Activated naive CD4-positive, alpha-beta T cell treated with Interleukin-2 at 50 U/mL for 16 hours (primary cell): ENCODE data around the gene PRSS50.
"Not testable (repeated sequence)": the region's sequence is repeated elsewhere in the genome, so short reads cannot be mapped to it uniquely, and the experiment has no call there.

Experiments
- DNase-seq: peaks from one replicate; pipeline ENCODE4 v3.0.0-alpha.2; 2020

The PRSS50 gene

GRCh38 chr3:46717447-46718231, at the start of gene PRSS50:
Gene PRSS50, minus strand, starts transcription at chr3:46717869. Its CDS starts 45 bp downstream, at chr3:46717824.
- no peak for DNase-seq

- DNase-seq, result no peak
These were observed 46.5 kb upstream of the PRSS50 start for GRCh38 chr3:46764206-46764605.

GRCh38 chr3:46763178-46763577, 45.5 kb upstream of the PRSS50 start:
- DNase-seq, result no peak

- DNase-seq, result no peak
These were observed 41.8 kb upstream of the PRSS50 start for GRCh38 chr3:46759239-46760167.

GRCh38 chr3:46756642-46757041, 39.0 kb upstream of the PRSS50 start:
- no peak for DNase-seq

- no peak for DNase-seq
These were observed 38.0 kb upstream of the PRSS50 start for GRCh38 chr3:46755646-46756045.

- not testable (repeated sequence) for DNase-seq
These were observed 35.5 kb upstream of the PRSS50 start for GRCh38 chr3:46753127-46753526.

GRCh38 chr3:46750555-46751038, 32.9 kb upstream of the PRSS50 start:
- DNase-seq, result no peak

GRCh38 chr3:46749129-46749528, 31.5 kb upstream of the PRSS50 start:
- no peak for DNase-seq

GRCh38 chr3:46748170-46748569, 30.5 kb upstream of the PRSS50 start:
- DNase-seq, result no peak

- DNase-seq, result no peak
These were observed 29.0 kb upstream of the PRSS50 start for GRCh38 chr3:46746711-46747110.

GRCh38 chr3:46742992-46743585, 25.4 kb upstream of the PRSS50 start:
- no peak for DNase-seq

- DNase-seq, result not testable (repeated sequence)
These were observed 21.9 kb upstream of the PRSS50 start for GRCh38 chr3:46739565-46739964.

GRCh38 chr3:46737329-46737731, 19.7 kb upstream of the PRSS50 start:
- no peak for DNase-seq

GRCh38 chr3:46736006-46736872, 18.6 kb upstream of the PRSS50 start:
- no peak for DNase-seq

- DNase-seq, result no peak
These were observed 17.1 kb upstream of the PRSS50 start for GRCh38 chr3:46734773-46735172.

- no peak for DNase-seq
These were observed 15.5 kb upstream of the PRSS50 start for GRCh38 chr3:46733026-46733800.

- DNase-seq, result no peak
These were observed 14.1 kb upstream of the PRSS50 start for GRCh38 chr3:46731795-46732194.

GRCh38 chr3:46730819-46731218, 13.2 kb upstream of the PRSS50 start:
- no peak for DNase-seq

- no peak for DNase-seq
These were observed 11.4 kb upstream of the PRSS50 start for GRCh38 chr3:46729038-46729437.

- no peak for DNase-seq
These were observed 8.1 kb upstream of the PRSS50 start for GRCh38 chr3:46725621-46726314.
